ENCODE results near the gene GATAD1.

GRCh38 chr7:92460109-92460508 lies 12.8 kb downstream of the GATAD1 start:
- TF ChIP-seq CTCF (IDR thresholded peaks at IDR 0.05; ENCODE audit: low read length): no peak
- TF ChIP-seq EZH2phosphoT487 (IDR thresholded peaks at IDR 0.05; ENCODE audit: low read length): no peak
